A204.1 (cell line): ENCODE data around the gene RPGRIP1L.

Experiments used
- FAIRE-seq: peaks from 2 replicates; lab custom pipeline; 2012; peaks lifted over from hg19 to GRCh38; lab: Jason Lieb, UNC

Gene RPGRIP1L

DNA sequence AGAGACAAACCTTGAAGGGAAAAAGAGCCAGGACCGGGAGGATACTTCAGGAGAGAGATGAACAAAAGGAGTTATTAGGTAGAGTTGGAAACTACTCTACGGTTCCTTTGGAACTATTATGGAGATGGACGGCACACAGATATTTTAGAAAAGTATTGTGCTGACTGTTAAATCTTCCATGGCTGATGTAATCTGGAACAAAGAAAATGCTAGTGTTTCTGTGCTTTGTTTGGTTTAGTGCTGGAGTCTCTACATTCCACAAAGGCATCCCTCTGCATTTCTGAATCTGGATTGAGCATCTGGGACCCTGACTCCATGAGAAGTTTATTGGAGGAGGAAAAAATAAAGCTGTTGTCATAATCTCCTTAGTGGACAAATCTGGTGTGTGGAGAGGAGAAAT, 57.2 kb downstream of the RPGRIP1L start:
- no peak for FAIRE-seq

GRCh38 chr16:53643474-53643873, 60.2 kb downstream of the RPGRIP1L start:
- no peak for FAIRE-seq

DNA sequence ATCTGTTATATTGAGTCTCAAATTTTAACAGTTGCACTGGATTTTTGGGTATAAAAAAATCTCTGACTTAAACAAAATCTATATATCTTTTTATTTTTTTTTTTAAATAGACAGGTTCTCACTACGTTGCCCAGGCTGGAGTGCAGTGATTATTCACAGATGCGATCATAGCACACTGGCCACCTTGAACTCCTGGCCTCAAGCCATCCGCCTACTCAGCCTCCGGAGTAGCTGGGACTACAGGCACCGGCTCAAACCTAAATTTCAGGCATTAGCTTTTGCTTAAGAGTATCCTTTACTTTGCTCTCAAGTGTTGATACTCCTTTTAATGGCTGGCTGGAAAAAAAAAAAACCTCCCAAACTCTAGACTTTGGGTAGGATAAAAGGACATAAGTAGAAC, 61.6 kb downstream of the RPGRIP1L start:
- FAIRE-seq, result no peak

- no peak for FAIRE-seq
These were observed 66.7 kb downstream of the RPGRIP1L start for GRCh38 chr16:53636978-53637377.

- no peak for FAIRE-seq
These were observed 71.1 kb downstream of the RPGRIP1L start for GRCh38 chr16:53632526-53632925.

GRCh38 chr16:53631236-53632025, 72.2 kb downstream of the RPGRIP1L start:
- FAIRE-seq, result no peak

- FAIRE-seq, result no peak
These were observed 73.9 kb downstream of the RPGRIP1L start for GRCh38 chr16:53629607-53630312.

DNA sequence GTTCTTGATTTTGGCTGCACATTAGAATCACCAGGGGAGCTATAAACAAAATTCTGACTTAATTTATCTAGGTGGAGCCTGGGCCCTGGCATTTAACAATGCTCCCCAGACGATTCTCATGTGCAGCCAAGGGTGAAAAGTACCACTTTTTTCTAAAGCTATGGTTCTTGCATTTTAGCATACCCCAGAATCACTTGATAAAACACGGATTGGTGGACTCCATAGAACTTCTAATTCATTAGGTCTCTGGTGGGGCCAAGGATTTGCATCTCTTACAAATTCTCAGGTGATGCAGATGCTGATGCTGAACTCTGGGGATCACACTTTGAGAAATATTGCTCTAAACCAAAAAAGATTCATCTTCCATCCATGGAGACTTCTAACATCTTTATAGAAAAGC, 74.5 kb downstream of the RPGRIP1L start:
- FAIRE-seq, result no peak

GRCh38 chr16:53626811-53627210, 76.8 kb downstream of the RPGRIP1L start:
- no peak for FAIRE-seq

GRCh38 chr16:53626161-53626560, 77.5 kb downstream of the RPGRIP1L start:
- FAIRE-seq, result no peak

DNA sequence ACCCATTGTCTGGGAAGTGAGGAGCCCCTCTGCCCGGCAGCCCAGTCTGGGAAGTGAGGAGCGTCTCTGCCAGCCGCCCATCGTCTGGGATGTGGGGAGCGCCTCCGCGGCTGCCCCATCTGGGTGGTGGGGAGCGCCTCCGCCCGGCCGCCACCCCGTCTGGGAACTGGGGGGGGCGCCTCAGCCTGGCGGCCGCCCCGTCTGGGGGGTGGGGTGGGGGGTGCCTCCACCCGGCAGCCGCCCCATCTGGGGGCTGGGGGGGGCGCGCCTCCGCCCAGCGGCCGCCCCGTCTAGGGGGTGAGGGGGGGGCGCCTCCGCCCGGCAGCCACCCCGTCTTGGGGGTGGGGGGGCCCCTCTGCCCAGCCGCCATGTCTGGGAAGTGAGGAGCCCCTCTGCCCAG, 78.4 kb downstream of the RPGRIP1L start:
- FAIRE-seq, result no peak

GRCh38 chr16:53622315-53622714, 81.3 kb downstream of the RPGRIP1L start:
- no peak for FAIRE-seq

GRCh38 chr16:53620476-53620875, 83.2 kb downstream of the RPGRIP1L start:
- no peak for FAIRE-seq

GRCh38 chr16:53619235-53619634, 84.4 kb downstream of the RPGRIP1L start:
- no peak for FAIRE-seq

DNA sequence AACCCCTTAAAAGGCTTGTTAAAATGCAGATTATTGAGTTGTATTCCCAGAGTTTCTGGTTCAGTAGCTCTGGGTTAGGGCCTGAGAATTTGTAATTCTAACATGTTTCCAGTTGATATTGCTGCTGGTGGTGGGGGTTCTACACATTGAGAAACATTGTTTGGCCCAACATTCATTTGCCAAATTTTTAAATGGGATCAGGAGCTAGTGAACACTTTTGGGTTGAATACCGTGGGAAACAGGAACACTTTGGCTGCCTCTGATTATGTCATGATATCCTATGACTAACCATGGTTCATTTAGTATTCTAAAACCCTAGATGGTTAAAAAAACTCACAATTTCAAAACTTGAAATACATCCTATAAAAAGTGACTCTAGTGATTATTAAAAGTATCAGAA, 89.3 kb downstream of the RPGRIP1L start:
- FAIRE-seq, result no peak

DNA sequence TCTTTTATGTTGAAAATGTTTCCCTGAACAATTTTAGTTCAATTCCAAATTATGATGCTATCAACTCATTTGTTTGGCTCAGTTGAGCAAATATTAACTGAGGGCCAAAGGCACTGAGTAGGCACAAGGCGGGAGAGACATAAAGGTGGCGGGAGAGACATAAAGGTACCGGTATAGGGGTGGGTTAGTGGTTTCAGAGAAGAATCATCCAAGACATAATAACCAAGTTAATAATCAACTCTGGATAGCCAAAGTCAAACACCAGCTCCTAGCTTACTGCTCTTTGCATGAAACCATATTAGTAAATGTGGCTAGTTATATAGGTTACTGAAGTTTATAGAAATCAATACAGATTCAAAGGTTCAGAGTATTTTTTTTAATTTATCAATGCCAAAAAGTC, 91.7 kb downstream of the RPGRIP1L start:
- FAIRE-seq, result no peak

DNA sequence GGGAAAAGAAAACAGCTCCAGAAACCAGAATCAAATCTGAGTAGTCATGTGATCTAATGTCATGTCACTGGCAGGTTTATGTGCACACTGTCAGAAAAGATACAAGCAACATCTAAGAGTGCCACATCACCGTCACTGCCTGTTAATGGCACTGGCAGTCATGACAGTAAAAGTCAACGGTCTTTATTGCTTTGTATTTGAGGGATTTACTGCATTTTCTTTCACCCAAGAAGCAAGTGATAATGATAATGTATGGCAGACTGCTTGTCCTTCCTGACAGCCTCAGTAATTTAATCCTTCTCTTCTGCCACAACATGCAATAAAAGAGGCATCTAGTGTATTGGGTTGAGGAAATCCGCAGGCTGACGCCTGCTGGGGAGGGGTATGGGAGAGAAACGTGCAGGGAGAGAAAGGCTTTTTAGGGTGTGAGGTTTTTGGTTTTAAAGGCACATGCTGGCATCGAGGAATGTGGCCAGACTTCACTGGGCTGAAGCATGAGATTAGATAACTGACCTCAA, 92.4 kb downstream of the RPGRIP1L start:
- no peak for FAIRE-seq

DNA sequence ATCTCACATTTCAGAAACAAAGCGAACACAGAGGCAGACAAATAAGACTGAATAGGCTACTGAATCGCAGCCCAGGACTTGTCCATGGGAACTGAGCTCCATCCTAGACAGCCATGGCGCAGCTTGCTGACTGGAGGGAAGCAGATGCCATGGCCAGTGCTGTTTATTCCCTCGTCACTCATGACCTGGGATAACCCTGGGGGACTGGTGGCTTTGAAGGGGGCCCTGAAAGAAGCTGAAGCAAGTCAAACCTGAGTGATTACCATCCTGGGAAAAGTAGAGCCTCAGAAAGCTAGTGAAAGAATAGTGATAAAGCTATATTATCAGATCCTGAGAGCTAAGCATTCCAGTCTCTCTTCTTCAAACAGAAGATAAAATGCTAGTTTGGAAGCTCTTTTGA, 94.1 kb downstream of the RPGRIP1L start:
- FAIRE-seq, result no peak

GRCh38 chr16:53608094-53608493, 95.6 kb downstream of the RPGRIP1L start:
- no peak for FAIRE-seq

DNA sequence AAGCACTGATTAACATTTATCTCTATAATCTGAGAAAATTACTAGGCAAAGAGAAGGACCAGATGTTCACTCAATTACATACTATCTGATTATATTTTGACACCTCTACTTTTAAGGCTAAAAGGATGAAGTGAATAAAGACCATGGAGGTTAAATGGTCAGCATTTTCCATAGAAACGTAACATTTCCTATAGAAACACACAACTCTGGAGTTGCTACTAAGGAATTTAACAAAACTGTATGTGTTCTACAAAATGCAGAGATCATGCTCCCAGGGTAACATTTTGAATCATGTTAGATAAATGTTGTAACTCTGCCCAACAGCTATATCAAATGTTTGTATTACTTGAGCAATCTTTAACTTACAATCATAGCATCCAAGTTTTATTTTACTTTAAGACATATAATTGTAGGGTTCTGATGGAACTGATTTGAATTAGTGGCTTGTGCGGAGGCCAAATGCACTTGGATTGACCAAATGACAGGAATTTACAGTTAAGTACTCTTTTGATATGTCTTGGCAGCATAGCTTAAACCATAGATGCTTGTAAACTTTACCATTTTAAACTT, 97.7 kb downstream of the RPGRIP1L start:
- FAIRE-seq, result no peak

- no peak for FAIRE-seq
These were observed 98.3 kb downstream of the RPGRIP1L start for GRCh38 chr16:53605356-53605755.

- FAIRE-seq, result no peak
These were observed 101.7 kb downstream of the RPGRIP1L start for GRCh38 chr16:53601961-53602360.

GRCh38 chr16:53600616-53601015, 103.0 kb downstream of the RPGRIP1L start:
- no peak for FAIRE-seq
